Natural killer cell (primary cell): ENCODE data around the gene ACAT2. TPM values are rescaled to one million over a fixed set of nuclear protein-coding genes. Genes with fewer than 3 reads are reported as not detected.
A peak's percentile ranks its signal among the peaks of the same experiment; 100 is the strongest.
"Not testable (repeated sequence)": the region's sequence is repeated elsewhere in the genome, so short reads cannot be mapped to it uniquely, and the experiment has no call there.

Source experiments
- ATAC-seq, 3 donors: fragments of 150-1000 bp in 2 of 3; fragments of 200-7000 bp in 1 of 3; cut with Tn5 transposase; 1 replicate in 1 of 3; 2 replicates in 2 of 3; pipeline ENCODE4 v1.10.0; 2021; ENCODE audit warnings: mild to moderate bottlenecking in 2 of 3, moderate library complexity in 2 of 3
- DNase-seq, 2 donors: peaks; one replicate each; pipeline versions ENCODE4 v3.0.0 to v3.0.0-alpha.2; 2013 to 2021; ENCODE audit warnings: mixed read lengths in 1 of 2
- H3K27ac ChIP-seq: one replicate; pipeline ENCODE4 v1.5.1; 2013; ENCODE audit warnings: mild to moderate bottlenecking, low read length
- H3K27me3 ChIP-seq: one replicate; pipeline ENCODE4 v1.6.1; 2013; ENCODE audit warnings: low read length; ENCODE audit not compliant: control insufficient read depth, insufficient read depth
- H3K36me3 ChIP-seq: one replicate; pipeline ENCODE4 v1.6.1; 2013; ENCODE audit warnings: low read length; ENCODE audit not compliant: control insufficient read depth, insufficient read depth
- H3K4me1 ChIP-seq: one replicate; pipeline ENCODE4 v1.6.1; 2013; ENCODE audit warnings: low read length; ENCODE audit not compliant: control insufficient read depth, insufficient read depth
- H3K4me3 ChIP-seq: one replicate; pipeline ENCODE4 v1.5.1; 2013; ENCODE audit warnings: low read length
- H3K9me3 ChIP-seq: one replicate; pipeline ENCODE4 v1.6.1; 2013; ENCODE audit warnings: low read length; ENCODE audit not compliant: control insufficient read depth, insufficient read depth
- H3K27ac Mint-ChIP-seq, 2 donors: one replicate each; pipeline ENCODE4 v1.8.0; 2022; ENCODE audit warnings: mild to moderate bottlenecking in 2 of 2, mixed read lengths in 2 of 2, moderate library complexity in 1 of 2
- H3K27me3 Mint-ChIP-seq, 2 donors: one replicate each; pipeline ENCODE4 v1.8.0; 2022; ENCODE audit warnings: low read depth in 2 of 2, mixed read lengths in 2 of 2
- H3K36me3 Mint-ChIP-seq: one replicate; pipeline ENCODE4 v1.8.0; 2022; ENCODE audit warnings: mixed read lengths
- H3K4me1 Mint-ChIP-seq, 2 donors: one replicate each; pipeline ENCODE4 v1.8.0; 2022; ENCODE audit warnings: mixed read lengths in 2 of 2
- H3K4me3 Mint-ChIP-seq: one replicate; pipeline ENCODE4 v1.8.0; 2022; ENCODE audit warnings: mild to moderate bottlenecking, moderate library complexity, mixed read lengths
- H3K9me3 Mint-ChIP-seq, 2 donors: one replicate each; pipeline ENCODE4 v1.8.0; 2022; ENCODE audit warnings: mixed read lengths in 2 of 2
- CTCF ChIP-seq: fragments of 200-600 bp; IDR thresholded peaks from one replicate; pipeline ENCODE4 v1.8.0; 2022; ENCODE audit warnings: antibody characterized with exemption
- WGBS: methylation state at CpG from one replicate; pipeline ENCODE4 v1.1.7; 2013; ENCODE audit warnings: missing lambda C conversion rate; ENCODE audit not compliant: insufficient coverage; 5-methylcytosine and 5-hydroxymethylcytosine counted together
- intact Hi-C: fragments of 100-400 bp; cut with micrococcal nuclease; formaldehyde crosslinking; loops from one replicate; pipeline ENCODE4 v1.14.2; 2022
- total RNA-seq, 4 donors: library from RNA; stranded (reverse); fragments of 120-200 nt in 1 of 4; gene quantifications; one replicate each; pipeline versions ENCODE4 v1.2.3 to v1.2.4, GENCODE V29; 2013 to 2022

The ACAT2 gene
- total RNA-seq, 3 donors from 2014 or later (not counting 1 experiment from before 2014, with no cell fraction given) = 21.7 to 31.7 (median 26.5) TPM

- H3K4me1 Mint-ChIP-seq = peaks cover 42 to 60% of the 10 kb centered on the region in 2 donors
- under 1% methylated on average over 9 of the region's 9 CpGs for WGBS
- Histone ChIP-seq H3K4me3 (peak overlapping the region; percentile 92), H3K36me3 (peaks cover 2% of the 10 kb centered on the region), H3K4me1 (peaks cover 24% of the 10 kb centered on the region), H3K27me3 (no peaks in the 10 kb centered on the region), H3K9me3 (no peaks in the 10 kb centered on the region), H3K27ac (peak overlapping the region; percentile 95)
- no peak for ATAC-seq
- no peak for TF ChIP-seq CTCF
- H3K36me3 Mint-ChIP-seq = no peaks in the 10 kb centered on the region
- intact Hi-C loops = no loop called here
- no peaks in the 10 kb centered on the region for H3K9me3 Mint-ChIP-seq
- peak overlapping the region; percentile 97 to 98 for H3K27ac Mint-ChIP-seq
- peak in 1 of 2 donors; percentile 35 for DNase-seq
- H3K4me3 Mint-ChIP-seq = peak overlapping the region; percentile 89
- H3K27me3 Mint-ChIP-seq = no peaks in the 10 kb centered on the region
Observed at GRCh38 chr6:159728531-159728964, 33.3 kb upstream of the ACAT2 start.

GRCh38 chr6:159729598-159730331 lies 32.1 kb upstream of the ACAT2 start:
- TF ChIP-seq CTCF = no peak
- H3K4me1 ChIP-seq = peaks cover 27% of the 10 kb centered on the region
- Mint-ChIP-seq H3K4me3 (peak overlapping the region; percentile 89), H3K4me1 (peaks cover 48 to 60% of the 10 kb centered on the region in 2 donors), H3K36me3 (no peaks in the 10 kb centered on the region), H3K27ac (peak overlapping the region; percentile 97 to 98), H3K9me3 (no peaks in the 10 kb centered on the region), H3K27me3 (no peaks in the 10 kb centered on the region)
- intact Hi-C loops = no loop called here
- no peaks in the 10 kb centered on the region for H3K27me3 ChIP-seq
- no peak overlapping the region for H3K4me3 ChIP-seq
- ATAC-seq = no peak
- DNase-seq = peak in 1 of 2 donors; percentile 26
- peak overlapping the region; percentile 8 for H3K27ac ChIP-seq
- H3K9me3 ChIP-seq = no peaks in the 10 kb centered on the region
- H3K36me3 ChIP-seq = peaks cover 2% of the 10 kb centered on the region
- WGBS = 39% methylated on average over 4 of the region's 4 CpGs

GRCh38 chr6:159730332-159730676 lies 31.5 kb upstream of the ACAT2 start:
- Mint-ChIP-seq H3K27ac (peak overlapping the region in 1 of 2 donors; percentile 98), H3K36me3 (no peaks in the 10 kb centered on the region), H3K27me3 (no peaks in the 10 kb centered on the region), H3K4me1 (peaks cover 50 to 60% of the 10 kb centered on the region in 2 donors), H3K9me3 (no peaks in the 10 kb centered on the region), H3K4me3 (peak overlapping the region; percentile 63)
- 59% methylated on average over 6 of the region's 6 CpGs for WGBS
- no peak overlapping the region for H3K27ac ChIP-seq
- H3K9me3 ChIP-seq = no peaks in the 10 kb centered on the region
- no peak for DNase-seq
- intact Hi-C loops = no loop called here
- no peak for ATAC-seq
- H3K36me3 ChIP-seq = peaks cover 2% of the 10 kb centered on the region
- no peak for TF ChIP-seq CTCF
- no peak overlapping the region for H3K4me3 ChIP-seq
- peaks cover 28% of the 10 kb centered on the region for H3K4me1 ChIP-seq
- H3K27me3 ChIP-seq = no peaks in the 10 kb centered on the region

- DNase-seq, H3K9me3 ChIP-seq, intact Hi-C loops, H3K27ac ChIP-seq, H3K36me3 ChIP-seq, H3K4me3 Mint-ChIP-seq, H3K9me3 Mint-ChIP-seq, H3K36me3 Mint-ChIP-seq, H3K27me3 Mint-ChIP-seq, H3K27me3 ChIP-seq, H3K4me3 ChIP-seq, ATAC-seq: not testable (repeated sequence)
- WGBS = 81% methylated on average over 8 of the region's 12 CpGs
- peaks cover 42 to 47% of the 10 kb centered on the region in 2 donors for H3K4me1 Mint-ChIP-seq
- peak overlapping the region; percentile 76 to 79 for H3K27ac Mint-ChIP-seq
- H3K4me1 ChIP-seq = peaks cover 26% of the 10 kb centered on the region
Observed at GRCh38 chr6:159732550-159732949, 29.3 kb upstream of the ACAT2 start.

- intact Hi-C loops, H3K36me3 ChIP-seq, H3K27me3 Mint-ChIP-seq, DNase-seq, H3K27me3 ChIP-seq, H3K36me3 Mint-ChIP-seq, H3K4me3 Mint-ChIP-seq, H3K27ac ChIP-seq, H3K9me3 ChIP-seq, H3K4me3 ChIP-seq, H3K9me3 Mint-ChIP-seq: not testable (repeated sequence)
- peaks cover 26% of the 10 kb centered on the region for H3K4me1 ChIP-seq
- 77% methylated on average over 11 of the region's 12 CpGs for WGBS
- Mint-ChIP-seq H3K4me1 (peaks cover 46 to 50% of the 10 kb centered on the region in 2 donors), H3K27ac (peak overlapping the region; percentile 76 to 79)
- peak in 2 of 3 donors; percentile 57 to 65 for ATAC-seq
Observed at GRCh38 chr6:159733395-159733794, 28.4 kb upstream of the ACAT2 start.
